GM23248 (cell line): Measurements from ENCODE around the gene VPS13D. TPM values are rescaled to one million over a fixed set of nuclear protein-coding genes. Genes with fewer than 3 reads are reported as not detected.

Experiments
- DNase-seq: peaks from one replicate; pipeline ENCODE4 v3.0.0-alpha.2; 2015
- H2AFZ ChIP-seq: fragments of 200-600 bp; sonication (generic); 2 replicates; pipeline ENCODE4 v1.6.1; 2016; ENCODE audit warnings: antibody characterized with exemption
- H3F3A ChIP-seq: fragments of 200-600 bp; sonication (generic); 2 replicates; pipeline ENCODE4 v1.6.1; 2016; ENCODE audit warnings: mild to moderate bottlenecking, antibody characterized with exemption, mixed run types; ENCODE audit not compliant: insufficient read depth
- H3K27ac ChIP-seq: fragments of 200-600 bp; sonication (generic); 2 replicates; pipeline ENCODE4 v1.5.1; 2016; ENCODE audit warnings: mild to moderate bottlenecking
- H3K27me3 ChIP-seq: fragments of 200-600 bp; sonication (generic); replicated peaks from 2 replicates; pipeline ENCODE4 v1.6.1; 2016; ENCODE audit warnings: mild to moderate bottlenecking; ENCODE audit not compliant: insufficient read depth
- H3K36me3 ChIP-seq: fragments of 200-600 bp; sonication (generic); 2 replicates; pipeline ENCODE4 v1.6.1; 2016; ENCODE audit warnings: low read depth, mild to moderate bottlenecking
- H3K4me1 ChIP-seq: fragments of 200-600 bp; sonication (generic); 2 replicates; pipeline ENCODE4 v1.6.1; 2016; ENCODE audit warnings: mild to moderate bottlenecking; ENCODE audit not compliant: insufficient read depth
- H3K4me2 ChIP-seq: fragments of 200-600 bp; sonication (generic); one replicate; pipeline ENCODE4 v1.6.1; 2016; ENCODE audit warnings: mild to moderate bottlenecking; ENCODE audit not compliant: unreplicated experiment
- H3K4me3 ChIP-seq: fragments of 200-600 bp; sonication (generic); 2 replicates; pipeline ENCODE4 v1.5.1; 2016; ENCODE audit warnings: mild to moderate bottlenecking
- H3K79me2 ChIP-seq: fragments of 200-600 bp; sonication (generic); 2 replicates; pipeline ENCODE4 v1.6.1; 2016; ENCODE audit warnings: mild to moderate bottlenecking; ENCODE audit not compliant: insufficient read depth
- H3K9ac ChIP-seq: fragments of 200-600 bp; sonication (generic); 2 replicates; pipeline ENCODE4 v1.6.1; 2016; ENCODE audit warnings: mild to moderate bottlenecking
- H3K9me2 ChIP-seq: fragments of 200-600 bp; sonication (generic); 2 replicates; pipeline ENCODE4 v1.6.1; 2016; ENCODE audit warnings: mixed run types, mild to moderate bottlenecking, moderate library complexity; ENCODE audit not compliant: insufficient read depth
- H3K9me3 ChIP-seq: fragments of 200-600 bp; sonication (generic); one replicate; pipeline ENCODE4 v1.6.1; 2017; ENCODE audit warnings: low read depth
- H4K20me1 ChIP-seq: fragments of 200-600 bp; sonication (generic); 2 replicates; pipeline ENCODE4 v1.6.0; 2016; ENCODE audit not compliant: insufficient read depth
- EZH2 ChIP-seq: fragments of 200-600 bp; sonication (generic); IDR thresholded peaks from 2 replicates; pipeline ENCODE4 v1.6.1; 2018; ENCODE audit warnings: antibody characterized with exemption, mild to moderate bottlenecking; ENCODE audit not compliant: insufficient read depth, poor library complexity, severe bottlenecking
- EZH2phosphoT487 ChIP-seq: fragments of 200-600 bp; sonication (generic); IDR thresholded peaks from 2 replicates; pipeline ENCODE4 v1.6.1; 2018; ENCODE audit warnings: antibody characterized with exemption, moderate library complexity, mild to moderate bottlenecking, low read depth; ENCODE audit not compliant: insufficient read depth
- WGBS, 2 experiments: methylation state at CpG; one replicate each; pipeline ENCODE4 v1.1.6; 2015 to 2017; ENCODE audit warnings: low lambda C conversion rate in 2 of 2, low coverage in 1 of 2; ENCODE audit errors: missing lambda C conversion rate in 2 of 2; 5-methylcytosine and 5-hydroxymethylcytosine counted together
- in situ Hi-C: fragments of 300-500 bp; cut with MboI; formaldehyde crosslinking; loops from 2 replicates; pipeline ENCODE4 v1.15.0; 2020
- polyA plus RNA-seq: library from polyadenylated mRNA; unstranded; fragments of >200 nt; fragmentation: Nextera tagmentation; extraction: Ambion mirVana; gene quantifications from 2 replicates; pipeline ENCODE4 v1.2.1, GENCODE V29; 2016
- total RNA-seq: library from RNA; depleted of rRNA; stranded (reverse); fragments of >200 nt; shearing (Covaris generic); gene quantifications from 2 replicates; pipeline ENCODE4 v1.2.3, GENCODE V29; 2014

VPS13D gene
- total and polyA plus RNA-seq, 2 experiments from 2014 or later = 6.8 to 16.4 TPM

GRCh38 chr1:12404918-12405317 is 175.1 kb downstream of the VPS13D start:
- DNase-seq = no peak
- TF ChIP-seq EZH2 (no peak), EZH2phosphoT487 (no peak)
- Histone ChIP-seq H2AFZ (no peak overlapping the region), H3K27ac (no peak overlapping the region), H3K4me3 (no peak overlapping the region), H3K9me2 (no peaks in the 10 kb centered on the region), H4K20me1 (no peaks in the 10 kb centered on the region), H3K9me3 (no peaks in the 10 kb centered on the region), H3K27me3 (no peaks in the 10 kb centered on the region), H3K4me1 (peaks cover 29% of the 10 kb centered on the region), H3K79me2 (no peaks in the 10 kb centered on the region), H3K9ac (no peak overlapping the region), H3K4me2 (no peak overlapping the region), H3K36me3 (peaks cover 19% of the 10 kb centered on the region; the same call in 1 of the 2 replicates), H3F3A (peaks cover 21% of the 10 kb centered on the region)
- in situ Hi-C loops = loop anchor here (10.0 kb wide), 1 partner anchor 210 kb away; the partner anchor contains the start of gene DHRS3
- WGBS, 2 experiments = 93 to 94% methylated on average over 13 of the region's 13 CpGs

- peaks cover 21% of the 10 kb centered on the region for H3F3A ChIP-seq
- H3K79me2 ChIP-seq = no peaks in the 10 kb centered on the region
- H3K4me1 ChIP-seq = peaks cover 29% of the 10 kb centered on the region
- in situ Hi-C loops = loop anchor here (10.0 kb wide), 1 partner anchor 209 kb away; the partner anchor contains the start of gene DHRS3
- TF ChIP-seq EZH2 = no peak
- TF ChIP-seq EZH2phosphoT487 = no peak
- peaks cover 24% of the 10 kb centered on the region; the same call in 1 of the 2 replicates for H3K36me3 ChIP-seq
- no peak overlapping the region for H3K4me2 ChIP-seq
- no peak overlapping the region for H3K4me3 ChIP-seq
- peak overlapping the region; percentile 50; the same call in 1 of the 2 replicates for H3K9ac ChIP-seq
- H3K9me3 ChIP-seq = no peaks in the 10 kb centered on the region
- H2AFZ ChIP-seq = peak overlapping the region; percentile 14; the same call in 1 of the 2 replicates
- H3K9me2 ChIP-seq = no peaks in the 10 kb centered on the region
- DNase-seq = peak; percentile 65
- no peaks in the 10 kb centered on the region for H3K27me3 ChIP-seq
- WGBS, 2 experiments = 42 to 45% methylated on average over 9 of the region's 9 CpGs
- peak overlapping the region; percentile 65 for H3K27ac ChIP-seq
- no peaks in the 10 kb centered on the region for H4K20me1 ChIP-seq
Measured at GRCh38 chr1:12405325-12406210, 175.7 kb downstream of the VPS13D start.

- Histone ChIP-seq H3K27me3 (no peaks in the 10 kb centered on the region), H3K4me3 (no peak overlapping the region), H3K9ac (peak overlapping the region; percentile 50), H3F3A (peaks cover 19% of the 10 kb centered on the region), H3K79me2 (no peaks in the 10 kb centered on the region), H3K27ac (peak overlapping the region; percentile 65), H3K36me3 (peaks cover 24% of the 10 kb centered on the region; the same call in 1 of the 2 replicates), H4K20me1 (no peaks in the 10 kb centered on the region), H3K4me2 (peak overlapping the region; percentile 37), H3K4me1 (peaks cover 29% of the 10 kb centered on the region), H2AFZ (peak overlapping the region; percentile 14; the same call in 1 of the 2 replicates), H3K9me3 (no peaks in the 10 kb centered on the region), H3K9me2 (no peaks in the 10 kb centered on the region)
- in situ Hi-C loops = loop anchor here (10.0 kb wide), 1 partner anchor 208 kb away; the partner anchor contains the start of gene DHRS3
- 24 to 27% methylated on average over 8 of the region's 8 CpGs for WGBS, 2 experiments
- TF ChIP-seq EZH2phosphoT487 (no peak), EZH2 (no peak)
- peak; percentile 45 for DNase-seq
Measured at GRCh38 chr1:12406211-12407021, 176.6 kb downstream of the VPS13D start.
